Stimulated activated CD4-positive, alpha-beta T cell treated with anti-CD3 and anti-CD28 coated beads, Interleukin-15, amount 100 ng/mL, for 48 hours (primary cell): ENCODE measurements around the gene KCNJ2.

ENCODE experiments used
- DNase-seq, 2 donors: peaks; one replicate each; pipeline ENCODE4 v3.0.0-alpha.2; 2020; ENCODE audit warnings: low read depth in 2 of 2

The KCNJ2 gene

GRCh38 chr17:70159980-70160379 is 9.4 kb upstream of the KCNJ2 start:
- DNase-seq = no peak

GRCh38 chr17:70161519-70161918 is 7.8 kb upstream of the KCNJ2 start:
- DNase-seq = no peak

GRCh38 chr17:70165383-70165782 is 3.9 kb upstream of the KCNJ2 start:
- DNase-seq = no peak

- DNase-seq = no peak
Measured at GRCh38 chr17:70166615-70167014, 2.7 kb upstream of the KCNJ2 start.

GRCh38 chr17:70168044-70168976 is 1.0 kb upstream of the KCNJ2 start:
- no peak for DNase-seq

GRCh38 chr17:70169709-70170597 is 621 bp downstream of the KCNJ2 start:
- DNase-seq = no peak

GRCh38 chr17:70171159-70171558 is 1.8 kb downstream of the KCNJ2 start:
- no peak for DNase-seq

- no peak for DNase-seq
Measured at GRCh38 chr17:70172449-70172848, 3.1 kb downstream of the KCNJ2 start.

- no peak for DNase-seq
Measured at GRCh38 chr17:70172923-70173322, 3.6 kb downstream of the KCNJ2 start.

GRCh38 chr17:70173681-70174080 is 4.3 kb downstream of the KCNJ2 start:
- no peak for DNase-seq

- DNase-seq = no peak
Measured at GRCh38 chr17:70181376-70181775, 12.0 kb downstream of the KCNJ2 start.

- DNase-seq = no peak
Measured at GRCh38 chr17:70181866-70182265, 12.5 kb downstream of the KCNJ2 start.

GRCh38 chr17:70183508-70183907 is 14.2 kb downstream of the KCNJ2 start:
- DNase-seq = no peak

GRCh38 chr17:70184207-70184606 is 14.9 kb downstream of the KCNJ2 start:
- no peak for DNase-seq

- DNase-seq = no peak
Measured at GRCh38 chr17:70184770-70185169, 15.4 kb downstream of the KCNJ2 start.

GRCh38 chr17:70185285-70185684 is 16.0 kb downstream of the KCNJ2 start:
- no peak for DNase-seq

GRCh38 chr17:70187383-70187782 is 18.1 kb downstream of the KCNJ2 start:
- DNase-seq = no peak

GRCh38 chr17:70190959-70191805 is 21.9 kb downstream of the KCNJ2 start:
- no peak for DNase-seq

- DNase-seq = no peak
Measured at GRCh38 chr17:70195091-70195490, 25.8 kb downstream of the KCNJ2 start.

GRCh38 chr17:70201872-70202419 is 32.6 kb downstream of the KCNJ2 start:
- DNase-seq = no peak

GRCh38 chr17:70202840-70203239 is 33.5 kb downstream of the KCNJ2 start:
- no peak for DNase-seq
